K562 (cell line): ENCODE data around the gene ARL5C. TPM values are rescaled to one million over a fixed set of nuclear protein-coding genes. Genes with fewer than 3 reads are reported as not detected.
"Not testable (repeated sequence)": the region's sequence is repeated elsewhere in the genome, so short reads cannot be mapped to it uniquely, and the experiment has no call there.

Source experiments
- ATAC-seq: fragments of 200-7000 bp; cut with Tn5 transposase; 3 replicates; pipeline ENCODE4 v1.9.1; 2020; ENCODE audit warnings: moderate library complexity
- BruUV-seq: library from RNA; stranded (reverse); fragments of 400-500 nt; replicated peaks from 2 replicates; lab custom pipeline; 2021; lab: Mats Ljungman, UMichigan
- CTCF ChIA-PET: fragments of 300-600 bp; formaldehyde crosslinking; extraction: SDS; loops from one replicate; lab custom pipeline; 2021; ENCODE audit warnings: low intra/inter-chr PET ratio; lab: Yijun Ruan, JAX
- POLR2A ChIA-PET: fragments of 300-600, 350-650 bp; sonication (Branson Sonifier 250); formaldehyde crosslinking; extraction: SDS; loops from one replicate; lab custom pipeline; 2021; ENCODE audit warnings: antibody characterized with exemption, inconsistent platforms; lab: Yijun Ruan, JAX
- DNase-seq, 4 experiments: peaks; one replicate each; pipeline versions ENCODE4 v3.0.0 to v3.0.0-alpha.2; 2011 to 2018; ENCODE audit warnings: low spot score in 3 of 4, mixed read lengths in 3 of 4; ENCODE audit errors: extremely low read depth in 1 of 4
- FAIRE-seq: peaks from 2 replicates; lab custom pipeline; 2011; peaks lifted over from hg19 to GRCh38; lab: Jason Lieb, UNC
- H2AFZ ChIP-seq: 2 replicates; pipeline ENCODE4 v1.6.0; 2011; ENCODE audit warnings: low read depth, low read length, control low read depth, inconsistent platforms
- H3K27ac ChIP-seq: fragments of 200-600 bp; 3 replicates; pipeline ENCODE4 v1.8.0; 2011; ENCODE audit warnings: low read depth, mild to moderate bottlenecking, control low read depth, inconsistent platforms, low read length, moderate library complexity, mixed read lengths; ENCODE audit errors: extremely low read depth
- H3K27me3 ChIP-seq, 2 experiments: fragments of 300-600 bp in 1 of 2; 2 replicates in 1 of 2; 3 replicates in 1 of 2; pipeline versions ENCODE4 v1.6.0 to v1.8.0; 2011; ENCODE audit warnings: inconsistent platforms in 2 of 2, low read length in 2 of 2, mild to moderate bottlenecking in 1 of 2, mixed read lengths in 1 of 2, moderate library complexity in 1 of 2; ENCODE audit not compliant: control insufficient read depth in 2 of 2, insufficient read depth in 2 of 2
- H3K36me3 ChIP-seq: fragments of 300-600 bp; 3 replicates; pipeline ENCODE4 v1.8.0; 2011; ENCODE audit warnings: mild to moderate bottlenecking, low read length, inconsistent platforms; ENCODE audit not compliant: control insufficient read depth, insufficient read depth
- H3K4me1 ChIP-seq, 2 experiments: fragments of 200-600 bp in 1 of 2; replicated peaks in 1 of 2; 2 replicates in 1 of 2; 3 replicates in 1 of 2; pipeline versions ENCODE4 v1.5.1 to v1.8.0; 2011; ENCODE audit warnings: inconsistent platforms in 2 of 2, low read length in 2 of 2, mild to moderate bottlenecking in 1 of 2, mixed read lengths in 1 of 2, moderate library complexity in 1 of 2; ENCODE audit not compliant: control insufficient read depth in 2 of 2, insufficient read depth in 2 of 2
- H3K4me2 ChIP-seq: 2 replicates; pipeline ENCODE4 v1.6.1; 2011; ENCODE audit warnings: low read length, control low read depth, inconsistent platforms, mixed read lengths; ENCODE audit not compliant: insufficient read depth
- H3K4me3 ChIP-seq: fragments of 200-600 bp; sonication (generic), shearing (Covaris generic); 2 replicates; pipeline ENCODE4 v1.5.1; 2016; ENCODE audit warnings: control low read depth, inconsistent platforms
- H3K79me2 ChIP-seq: fragments of 200-600 bp; 3 replicates; pipeline ENCODE4 v1.8.0; 2011; ENCODE audit warnings: low read length, inconsistent platforms; ENCODE audit not compliant: control insufficient read depth, insufficient read depth
- H3K9ac ChIP-seq, 2 experiments: 2 replicates each; pipeline versions ENCODE4 v1.6.0 to v1.6.1; 2011; ENCODE audit warnings: low read depth in 2 of 2, low read length in 2 of 2, control low read depth in 1 of 2, inconsistent platforms in 1 of 2, mild to moderate bottlenecking in 1 of 2, mixed read lengths in 1 of 2; ENCODE audit not compliant: insufficient read depth in 1 of 2
- H3K9me1 ChIP-seq: one replicate; pipeline ENCODE4 v1.6.0; 2011; ENCODE audit warnings: inconsistent platforms, mild to moderate bottlenecking, low read length, moderate library complexity; ENCODE audit not compliant: control insufficient read depth, insufficient read depth
- H3K9me3 ChIP-seq: replicated peaks from 2 replicates; pipeline ENCODE4 v1.5.1; 2011; ENCODE audit warnings: low read depth, low read length, inconsistent platforms; ENCODE audit not compliant: control insufficient read depth, insufficient read depth
- H4K20me1 ChIP-seq: replicated peaks from 2 replicates; pipeline ENCODE4 v1.6.1; 2011; ENCODE audit warnings: low read length, inconsistent platforms, mixed read lengths; ENCODE audit not compliant: control insufficient read depth, insufficient read depth
- FOSL1 ChIP-seq: fragments of 200-800 bp; sonication (Bioruptor generic); conservative IDR thresholded peaks from 2 replicates; pipeline ENCODE4 v1.6.1; 2016; ENCODE audit warnings: missing genetic modification characterization, missing compliant biosample characterization
- JUND ChIP-seq, 2 experiments: IDR thresholded peaks; 2 replicates in 1 of 2; 3 replicates in 1 of 2; pipeline ENCODE4 v1.6.1; 2011; ENCODE audit warnings: borderline replicate concordance in 2 of 2, low read depth in 2 of 2, low read length in 2 of 2, improper control_type of control experiment in 1 of 2, missing biosample characterization in 1 of 2, missing genetic modification characterization in 1 of 2, missing genetic modification reagents in 1 of 2
- ZNF384 ChIP-seq: IDR thresholded peaks from 2 replicates; pipeline ENCODE4 v1.6.1; 2012; ENCODE audit warnings: low read depth, low read length, improper control_type of control experiment
- WGBS: fragments of 100-300 bp; shearing (Covaris generic); methylation state at CpG from one replicate; pipeline ENCODE4 v1.1.6; 2016; ENCODE audit warnings: low coverage, mixed read lengths; ENCODE audit not compliant: insufficient coverage; ENCODE audit errors: missing lambda C conversion rate; 5-methylcytosine and 5-hydroxymethylcytosine counted together
- in situ Hi-C: fragments of 300-500 bp; cut with MboI; formaldehyde crosslinking; loops from 4 replicates; pipeline ENCODE4 v1.15.0; 2018; ENCODE audit warnings: inconsistent platforms, mixed read lengths
- intact Hi-C: fragments of 100-400 bp; cut with micrococcal nuclease; formaldehyde crosslinking; loops from 2 replicates; pipeline ENCODE4 v1.14.2; 2022
- polyA plus RNA-seq, 8 experiments: library from polyadenylated mRNA; depleted of rRNA in 4 of 8; stranded (reverse) in 5 of 8; unstranded in 3 of 8; fragments of >200 nt; fragmentation: Nextera tagmentation in 2 of 8; fragmentation: Illumina TruSeq in 1 of 8; extraction: Ambion mirVana in 2 of 8; extraction: Trizol in 1 of 8; gene quantifications; 2 replicates each; pipeline versions ENCODE4 v1.2.1 to v1.2.3, GENCODE V29; 2011 to 2014; ENCODE audit warnings: inconsistent platforms in 1 of 8, missing spikeins in 1 of 8
- total RNA-seq, 7 experiments: library from RNA; depleted of rRNA in 6 of 7; stranded (reverse); fragments of >200 nt in 6 of 7; fragmentation: Illumina TruSeq in 2 of 7; extraction: Trizol in 2 of 7; gene quantifications; 2 replicates each; pipeline versions ENCODE4 v1.2.1 to v1.2.3, GENCODE V29; 2011 to 2021; ENCODE audit warnings: low replicate concordance in 1 of 7
- TF ChIP-seq, protein P1 (sequence below), 2 experiments: fragments of 450-650 bp in 1 of 2; sonication (generic) in 1 of 2; formaldehyde crosslinking in 1 of 2; IDR thresholded peaks in 1 of 2; conservative IDR thresholded peaks in 1 of 2; 2 replicates each; pipeline versions ENCODE4 v1.6.1 to v1.8.1; 2016 to 2023; ENCODE audit warnings: mild to moderate bottlenecking in 2 of 2, moderate library complexity in 2 of 2, inconsistent platforms in 1 of 2, missing genetic modification reagents in 1 of 2
- TF ChIP-seq, protein P2 (sequence below): fragments of 200-800 bp; sonication (Bioruptor generic); IDR thresholded peaks from 2 replicates; pipeline ENCODE4 v1.6.1; 2017; ENCODE audit warnings: missing genetic modification characterization, missing compliant biosample characterization

Gene ARL5C
- total and polyA plus RNA-seq, 9 of the 15 experiments (the other 6 are each of a cell fraction or from before 2014, with no cell fraction given), result not detected

- peak; percentile 37; the same call in 1 of the 2 replicates for TF ChIP-seq FOSL1
- TF ChIP-seq JUND (IDR thresholded peaks at IDR 0.05; ENCODE audit: borderline replicate concordance, low read depth, low read length), result 0 out of 2 replicates have a peak, but pooled peaks have one; percentile 20
- POLR2A ChIA-PET; BruUV-seq; TF ChIP-seq JUND (tag; IDR thresholded peaks at IDR 0.05; ENCODE audit: borderline replicate concordance, low read depth, low read length): not testable (repeated sequence)
- peak; percentile 86 for TF ChIP-seq ZNF384
- TF ChIP-seq, protein P1, sequence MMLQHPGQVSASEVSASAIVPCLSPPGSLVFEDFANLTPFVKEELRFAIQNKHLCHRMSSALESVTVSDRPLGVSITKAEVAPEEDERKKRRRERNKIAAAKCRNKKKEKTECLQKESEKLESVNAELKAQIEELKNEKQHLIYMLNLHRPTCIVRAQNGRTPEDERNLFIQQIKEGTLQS (IDR thresholded peaks at IDR 0.05), result 0 out of 2 replicates have a peak, but pooled peaks have one; percentile 37
- TF ChIP-seq, protein P1 (CRISPR knock-in tag; conservative IDR thresholded peaks at IDR 0.05), result not testable (repeated sequence)
- TF ChIP-seq, protein P2, sequence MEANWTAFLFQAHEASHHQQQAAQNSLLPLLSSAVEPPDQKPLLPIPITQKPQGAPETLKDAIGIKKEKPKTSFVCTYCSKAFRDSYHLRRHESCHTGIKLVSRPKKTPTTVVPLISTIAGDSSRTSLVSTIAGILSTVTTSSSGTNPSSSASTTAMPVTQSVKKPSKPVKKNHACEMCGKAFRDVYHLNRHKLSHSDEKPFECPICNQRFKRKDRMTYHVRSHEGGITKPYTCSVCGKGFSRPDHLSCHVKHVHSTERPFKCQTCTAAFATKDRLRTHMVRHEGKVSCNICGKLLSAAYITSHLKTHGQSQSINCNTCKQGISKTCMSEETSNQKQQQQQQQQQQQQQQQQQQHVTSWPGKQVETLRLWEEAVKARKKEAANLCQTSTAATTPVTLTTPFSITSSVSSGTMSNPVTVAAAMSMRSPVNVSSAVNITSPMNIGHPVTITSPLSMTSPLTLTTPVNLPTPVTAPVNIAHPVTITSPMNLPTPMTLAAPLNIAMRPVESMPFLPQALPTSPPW, result peak; percentile 75
Measured at GRCh38 chr17:39121919-39122318, 44.0 kb downstream of the ARL5C start.

More at GRCh38 chr17:39121919-39122318, 44.0 kb downstream of the ARL5C start:
- FAIRE-seq, ATAC-seq, H2AFZ ChIP-seq, in situ Hi-C loops, H3K9me1 ChIP-seq, H3K4me2 ChIP-seq, CTCF ChIA-PET, H3K27ac ChIP-seq, H3K4me1 ChIP-seq, H3K36me3 ChIP-seq, H4K20me1 ChIP-seq, H3K9me3 ChIP-seq, DNase-seq, intact Hi-C loops, H3K4me3 ChIP-seq, H3K9ac ChIP-seq, H3K79me2 ChIP-seq: not testable (repeated sequence)
- H3K27me3 ChIP-seq, result peaks cover 23 to 46% of the 10 kb centered on the region in 2 experiments
- WGBS, result 8% methylated on average over 10 of the region's 10 CpGs
